HEK293 (cell line): ENCODE measurements around the gene LPCAT2.

Experiments
- CTCF ChIP-seq: fragments of 450-650 bp; formaldehyde crosslinking; IDR thresholded peaks from 2 replicates; pipeline ENCODE4 v1.5.1; 2016; ENCODE audit warnings: missing biosample characterization, missing genetic modification characterization
- HOXA7 ChIP-seq: sonication (generic); formaldehyde crosslinking; IDR thresholded peaks from 2 replicates; pipeline ENCODE4 v1.8.1; 2022; ENCODE audit warnings: missing genetic modification reagents, borderline replicate concordance
- SALL2 ChIP-seq: fragments of 450-650 bp; formaldehyde crosslinking; IDR thresholded peaks from 2 replicates; pipeline ENCODE4 v1.5.0; 2017; ENCODE audit warnings: missing biosample characterization, mild to moderate bottlenecking, missing genetic modification characterization, borderline replicate concordance
- ZNF335 ChIP-seq: fragments of 450-650 bp; formaldehyde crosslinking; conservative IDR thresholded peaks from 2 replicates; pipeline ENCODE4 v1.5.1; 2016; ENCODE audit warnings: missing biosample characterization, missing genetic modification characterization
- ZNF843 ChIP-seq: fragments of 450-650 bp; formaldehyde crosslinking; IDR thresholded peaks from 2 replicates; pipeline ENCODE4 v1.5.1; 2016; ENCODE audit warnings: missing biosample characterization, missing genetic modification characterization

- TF ChIP-seq ZNF335 (no peak), HOXA7 (CRISPR knock-in tag) (no peak), CTCF (tag by site-specific recombination) (no peak), SALL2 (tag by site-specific recombination) (no peak), ZNF843 (tag by site-specific recombination) (no peak)
Observed at GRCh38 chr16:55467898-55468297, 41.0 kb upstream of the LPCAT2 start.
